ENCODE measurements around the gene DMD.
A peak's percentile ranks its signal among the peaks of the same experiment; 100 is the strongest.

DMD gene

GRCh38 chrX:31181377-31182000, 2029.9 kb downstream of the DMD start:
- in situ Hi-C loops (cut with MboI; ENCODE audit: low sequenced_read_pairs, unreplicated experiment) = no loop called here
- TF ChIP-seq, protein P1, sequence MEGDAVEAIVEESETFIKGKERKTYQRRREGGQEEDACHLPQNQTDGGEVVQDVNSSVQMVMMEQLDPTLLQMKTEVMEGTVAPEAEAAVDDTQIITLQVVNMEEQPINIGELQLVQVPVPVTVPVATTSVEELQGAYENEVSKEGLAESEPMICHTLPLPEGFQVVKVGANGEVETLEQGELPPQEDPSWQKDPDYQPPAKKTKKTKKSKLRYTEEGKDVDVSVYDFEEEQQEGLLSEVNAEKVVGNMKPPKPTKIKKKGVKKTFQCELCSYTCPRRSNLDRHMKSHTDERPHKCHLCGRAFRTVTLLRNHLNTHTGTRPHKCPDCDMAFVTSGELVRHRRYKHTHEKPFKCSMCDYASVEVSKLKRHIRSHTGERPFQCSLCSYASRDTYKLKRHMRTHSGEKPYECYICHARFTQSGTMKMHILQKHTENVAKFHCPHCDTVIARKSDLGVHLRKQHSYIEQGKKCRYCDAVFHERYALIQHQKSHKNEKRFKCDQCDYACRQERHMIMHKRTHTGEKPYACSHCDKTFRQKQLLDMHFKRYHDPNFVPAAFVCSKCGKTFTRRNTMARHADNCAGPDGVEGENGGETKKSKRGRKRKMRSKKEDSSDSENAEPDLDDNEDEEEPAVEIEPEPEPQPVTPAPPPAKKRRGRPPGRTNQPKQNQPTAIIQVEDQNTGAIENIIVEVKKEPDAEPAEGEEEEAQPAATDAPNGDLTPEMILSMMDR (IDR thresholded peaks at IDR 0.05; ENCODE audit: borderline replicate concordance, control extremely low read depth, extremely low read depth, insufficient read depth, missing control alignments) = no peak
- no peak for DNase-seq (ENCODE audit: low spot score)

DNA sequence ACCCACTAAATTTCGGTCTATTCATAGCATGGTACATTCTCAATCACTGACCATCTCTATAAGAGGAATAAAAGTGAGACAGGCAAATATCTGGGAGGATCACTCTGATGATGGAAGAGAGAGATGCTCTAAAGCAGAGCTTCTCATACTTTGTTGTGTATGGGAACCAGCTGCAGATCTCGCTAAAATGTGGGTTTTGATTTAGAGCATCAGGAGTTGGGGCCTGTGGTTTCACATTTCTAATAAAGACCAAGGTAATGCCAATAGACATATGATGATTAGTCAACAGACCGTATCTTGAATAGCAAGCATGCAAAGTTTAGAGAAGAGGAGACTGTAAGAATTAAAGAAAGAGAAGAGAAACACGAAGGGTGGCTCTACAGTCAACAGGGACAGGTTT, 2032.1 kb downstream of the DMD start:
- no peak for DNase-seq (ENCODE audit: low spot score)
- TF ChIP-seq, protein P1 (IDR thresholded peaks at IDR 0.05; ENCODE audit: borderline replicate concordance, control extremely low read depth, extremely low read depth, insufficient read depth, missing control alignments) = no peak
- in situ Hi-C loops (cut with MboI; ENCODE audit: low sequenced_read_pairs, unreplicated experiment) = no loop called here

DNA sequence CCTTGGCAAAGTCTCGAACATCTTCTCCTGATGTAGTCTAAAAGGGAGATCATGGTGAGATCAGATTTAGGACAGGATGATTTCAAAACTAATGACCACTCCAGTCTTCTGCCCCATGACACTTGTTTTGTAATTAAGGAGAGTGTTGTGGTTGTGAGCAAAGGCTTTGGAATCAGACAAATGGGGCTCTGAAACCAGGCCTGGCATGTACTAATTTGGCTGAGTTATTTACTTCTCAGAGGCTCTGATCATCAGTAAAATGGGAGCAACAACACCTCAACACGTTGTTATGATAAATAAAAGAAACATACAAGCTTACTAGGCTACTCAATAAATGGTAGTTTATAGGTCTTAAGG, 2032.6 kb downstream of the DMD start:
- no peak for DNase-seq (ENCODE audit: low spot score)
- TF ChIP-seq, protein P1 (IDR thresholded peaks at IDR 0.05; ENCODE audit: borderline replicate concordance, control extremely low read depth, extremely low read depth, insufficient read depth, missing control alignments) = no peak
- in situ Hi-C loops (cut with MboI; ENCODE audit: low sequenced_read_pairs, unreplicated experiment) = no loop called here

DNA sequence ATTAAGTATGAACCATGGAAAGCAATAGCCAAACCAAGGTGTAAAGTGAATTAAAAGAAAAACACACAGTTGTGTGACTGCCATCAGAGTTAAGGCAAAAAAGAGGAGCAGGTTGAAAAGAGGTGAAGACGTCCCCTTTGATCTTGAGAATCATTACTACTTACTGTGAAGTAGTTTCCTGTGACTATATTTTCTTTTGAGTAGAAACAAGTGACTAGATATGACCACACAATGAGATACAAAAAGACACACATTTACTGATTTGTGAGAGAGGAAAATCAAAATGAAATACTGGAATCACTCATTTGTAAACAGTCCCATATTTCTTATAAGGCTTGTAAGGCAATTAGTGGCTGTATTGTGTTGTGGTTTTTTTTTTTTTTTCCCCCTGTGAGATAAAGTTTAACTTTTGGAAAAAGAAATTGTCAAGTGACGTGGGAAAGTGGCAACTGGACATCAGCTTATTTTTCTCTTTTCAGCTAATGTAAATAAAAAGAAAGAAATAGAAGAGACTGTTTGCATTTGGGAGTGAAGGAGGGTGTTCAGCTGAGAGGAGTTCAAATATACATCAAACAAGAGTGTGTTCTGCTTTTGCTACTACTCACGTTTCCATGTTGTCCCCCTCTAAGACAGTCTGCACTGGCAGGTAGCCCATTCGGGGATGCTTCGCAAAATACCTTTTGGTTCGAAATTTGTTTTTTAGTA, 2033.1 kb downstream of the DMD start:
- TF ChIP-seq, protein P1 (IDR thresholded peaks at IDR 0.05; ENCODE audit: borderline replicate concordance, control extremely low read depth, extremely low read depth, insufficient read depth, missing control alignments) = no peak
- DNase-seq (ENCODE audit: low spot score) = no peak
- in situ Hi-C loops (cut with MboI; ENCODE audit: low sequenced_read_pairs, unreplicated experiment) = no loop called here

DNA sequence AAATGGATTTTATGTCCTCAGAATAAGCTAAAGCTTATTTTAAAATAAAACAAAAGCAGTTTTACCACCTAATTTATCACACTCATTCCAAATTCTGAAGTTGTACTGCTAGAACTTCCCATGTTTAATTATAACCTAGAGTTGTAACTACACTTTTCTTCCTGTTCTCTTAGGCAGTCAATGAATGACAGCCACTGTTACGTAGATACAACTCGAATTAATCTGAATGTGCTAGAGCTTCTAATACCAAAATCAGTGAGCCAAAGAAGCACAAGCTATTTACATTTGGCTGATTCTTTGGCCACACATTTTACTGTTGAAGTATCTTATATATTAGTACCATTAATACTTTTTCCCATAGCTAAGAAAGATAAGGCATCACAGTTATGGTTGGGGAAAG, 2040.6 kb downstream of the DMD start:
- TF ChIP-seq, protein P1 (IDR thresholded peaks at IDR 0.05; ENCODE audit: borderline replicate concordance, control extremely low read depth, extremely low read depth, insufficient read depth, missing control alignments) = no peak
- DNase-seq (ENCODE audit: low spot score) = no peak
- in situ Hi-C loops (cut with MboI; ENCODE audit: low sequenced_read_pairs, unreplicated experiment) = no loop called here

GRCh38 chrX:31168551-31168950, 2042.8 kb downstream of the DMD start:
- TF ChIP-seq, protein P1 (IDR thresholded peaks at IDR 0.05; ENCODE audit: borderline replicate concordance, control extremely low read depth, extremely low read depth, insufficient read depth, missing control alignments) = no peak
- DNase-seq (ENCODE audit: low spot score) = peak; percentile 4
- in situ Hi-C loops (cut with MboI; ENCODE audit: low sequenced_read_pairs, unreplicated experiment) = no loop called here

All from GM13976 (cell line).